HEK293T (cell line): ENCODE measurements around the gene INO80.

Experiments
- ELF4 ChIP-seq: fragments of 450-650 bp; IDR thresholded peaks from 2 replicates; pipeline ENCODE4 v1.6.1; 2017; ENCODE audit warnings: antibody characterized with exemption
- FOXM1 ChIP-seq: fragments of 450-650 bp; IDR thresholded peaks from 2 replicates; pipeline ENCODE4 v1.6.1; 2017; ENCODE audit warnings: mild to moderate bottlenecking, borderline replicate concordance

GRCh38 chr15:40930430-40931299 is 185.4 kb downstream of the INO80 start:
- no peak for TF ChIP-seq ELF4
- TF ChIP-seq FOXM1: no peak
